Measurements from ENCODE around the gene C1QL4. TPM values are rescaled to one million over a fixed set of nuclear protein-coding genes. Genes with fewer than 3 reads are reported as not detected.

Gene C1QL4
- total and polyA plus RNA-seq, 9 of the 15 experiments (the other 6 are each of a cell fraction or from before 2014, with no cell fraction given): 0.08 to 2.1 (median 0.31) TPM

DNA sequence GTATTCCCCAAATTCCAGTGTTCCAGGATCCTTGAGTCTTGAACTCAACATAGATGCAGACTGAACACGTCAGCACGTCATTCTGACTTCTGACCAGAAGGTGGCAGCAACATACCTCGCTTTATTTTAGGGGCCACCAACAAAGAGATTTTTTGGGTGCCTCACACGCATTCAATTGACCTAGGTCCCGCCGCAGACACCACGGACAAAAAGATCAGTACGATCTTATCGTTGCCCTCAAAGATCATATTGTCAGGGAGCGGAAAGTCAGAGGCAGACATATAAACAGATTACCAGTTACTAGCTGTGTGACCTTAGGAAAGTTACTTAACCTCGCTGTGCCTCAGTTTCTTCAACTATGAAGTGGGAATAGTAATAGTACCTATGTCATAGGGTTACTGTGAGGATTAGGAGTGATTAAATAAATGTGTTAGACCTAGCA lies 48.6 kb downstream of the C1QL4 start (continued):
- TF ChIP-seq EP300 (IDR thresholded peaks at IDR 0.05; ENCODE audit: low read length) (no peak), FOXA1 (IDR thresholded peaks at IDR 0.05; ENCODE audit: borderline replicate concordance) (no peak), BRF1 (IDR thresholded peaks at IDR 0.05; ENCODE audit: borderline replicate concordance, extremely low read depth, insufficient read length) (no peak), ZBTB5 (IDR thresholded peaks at IDR 0.05) (no peak), CBX8 (IDR thresholded peaks at IDR 0.05; ENCODE audit: borderline replicate concordance, extremely low read depth, low read depth, low read length, poor library complexity, severe bottlenecking) (no peak), CBX2 (IDR thresholded peaks at IDR 0.05; ENCODE audit: insufficient read depth, low read length, poor library complexity, severe bottlenecking) (no peak), KAT7 (CRISPR knock-in tag; IDR thresholded peaks at IDR 0.05; ENCODE audit: borderline replicate concordance) (no peak), CTCF (IDR thresholded peaks at IDR 0.05 in 2 of 3, conservative IDR thresholded peaks at IDR 0.05 in 1 of 3; ENCODE audit: insufficient read depth in 2 of 3, low read depth in 1 of 3, low read length in 3 of 3) (peak; percentile 85 to 92 (median 91)), MITF (IDR thresholded peaks at IDR 0.05) (no peak)
- TF ChIP-seq, protein P1, sequence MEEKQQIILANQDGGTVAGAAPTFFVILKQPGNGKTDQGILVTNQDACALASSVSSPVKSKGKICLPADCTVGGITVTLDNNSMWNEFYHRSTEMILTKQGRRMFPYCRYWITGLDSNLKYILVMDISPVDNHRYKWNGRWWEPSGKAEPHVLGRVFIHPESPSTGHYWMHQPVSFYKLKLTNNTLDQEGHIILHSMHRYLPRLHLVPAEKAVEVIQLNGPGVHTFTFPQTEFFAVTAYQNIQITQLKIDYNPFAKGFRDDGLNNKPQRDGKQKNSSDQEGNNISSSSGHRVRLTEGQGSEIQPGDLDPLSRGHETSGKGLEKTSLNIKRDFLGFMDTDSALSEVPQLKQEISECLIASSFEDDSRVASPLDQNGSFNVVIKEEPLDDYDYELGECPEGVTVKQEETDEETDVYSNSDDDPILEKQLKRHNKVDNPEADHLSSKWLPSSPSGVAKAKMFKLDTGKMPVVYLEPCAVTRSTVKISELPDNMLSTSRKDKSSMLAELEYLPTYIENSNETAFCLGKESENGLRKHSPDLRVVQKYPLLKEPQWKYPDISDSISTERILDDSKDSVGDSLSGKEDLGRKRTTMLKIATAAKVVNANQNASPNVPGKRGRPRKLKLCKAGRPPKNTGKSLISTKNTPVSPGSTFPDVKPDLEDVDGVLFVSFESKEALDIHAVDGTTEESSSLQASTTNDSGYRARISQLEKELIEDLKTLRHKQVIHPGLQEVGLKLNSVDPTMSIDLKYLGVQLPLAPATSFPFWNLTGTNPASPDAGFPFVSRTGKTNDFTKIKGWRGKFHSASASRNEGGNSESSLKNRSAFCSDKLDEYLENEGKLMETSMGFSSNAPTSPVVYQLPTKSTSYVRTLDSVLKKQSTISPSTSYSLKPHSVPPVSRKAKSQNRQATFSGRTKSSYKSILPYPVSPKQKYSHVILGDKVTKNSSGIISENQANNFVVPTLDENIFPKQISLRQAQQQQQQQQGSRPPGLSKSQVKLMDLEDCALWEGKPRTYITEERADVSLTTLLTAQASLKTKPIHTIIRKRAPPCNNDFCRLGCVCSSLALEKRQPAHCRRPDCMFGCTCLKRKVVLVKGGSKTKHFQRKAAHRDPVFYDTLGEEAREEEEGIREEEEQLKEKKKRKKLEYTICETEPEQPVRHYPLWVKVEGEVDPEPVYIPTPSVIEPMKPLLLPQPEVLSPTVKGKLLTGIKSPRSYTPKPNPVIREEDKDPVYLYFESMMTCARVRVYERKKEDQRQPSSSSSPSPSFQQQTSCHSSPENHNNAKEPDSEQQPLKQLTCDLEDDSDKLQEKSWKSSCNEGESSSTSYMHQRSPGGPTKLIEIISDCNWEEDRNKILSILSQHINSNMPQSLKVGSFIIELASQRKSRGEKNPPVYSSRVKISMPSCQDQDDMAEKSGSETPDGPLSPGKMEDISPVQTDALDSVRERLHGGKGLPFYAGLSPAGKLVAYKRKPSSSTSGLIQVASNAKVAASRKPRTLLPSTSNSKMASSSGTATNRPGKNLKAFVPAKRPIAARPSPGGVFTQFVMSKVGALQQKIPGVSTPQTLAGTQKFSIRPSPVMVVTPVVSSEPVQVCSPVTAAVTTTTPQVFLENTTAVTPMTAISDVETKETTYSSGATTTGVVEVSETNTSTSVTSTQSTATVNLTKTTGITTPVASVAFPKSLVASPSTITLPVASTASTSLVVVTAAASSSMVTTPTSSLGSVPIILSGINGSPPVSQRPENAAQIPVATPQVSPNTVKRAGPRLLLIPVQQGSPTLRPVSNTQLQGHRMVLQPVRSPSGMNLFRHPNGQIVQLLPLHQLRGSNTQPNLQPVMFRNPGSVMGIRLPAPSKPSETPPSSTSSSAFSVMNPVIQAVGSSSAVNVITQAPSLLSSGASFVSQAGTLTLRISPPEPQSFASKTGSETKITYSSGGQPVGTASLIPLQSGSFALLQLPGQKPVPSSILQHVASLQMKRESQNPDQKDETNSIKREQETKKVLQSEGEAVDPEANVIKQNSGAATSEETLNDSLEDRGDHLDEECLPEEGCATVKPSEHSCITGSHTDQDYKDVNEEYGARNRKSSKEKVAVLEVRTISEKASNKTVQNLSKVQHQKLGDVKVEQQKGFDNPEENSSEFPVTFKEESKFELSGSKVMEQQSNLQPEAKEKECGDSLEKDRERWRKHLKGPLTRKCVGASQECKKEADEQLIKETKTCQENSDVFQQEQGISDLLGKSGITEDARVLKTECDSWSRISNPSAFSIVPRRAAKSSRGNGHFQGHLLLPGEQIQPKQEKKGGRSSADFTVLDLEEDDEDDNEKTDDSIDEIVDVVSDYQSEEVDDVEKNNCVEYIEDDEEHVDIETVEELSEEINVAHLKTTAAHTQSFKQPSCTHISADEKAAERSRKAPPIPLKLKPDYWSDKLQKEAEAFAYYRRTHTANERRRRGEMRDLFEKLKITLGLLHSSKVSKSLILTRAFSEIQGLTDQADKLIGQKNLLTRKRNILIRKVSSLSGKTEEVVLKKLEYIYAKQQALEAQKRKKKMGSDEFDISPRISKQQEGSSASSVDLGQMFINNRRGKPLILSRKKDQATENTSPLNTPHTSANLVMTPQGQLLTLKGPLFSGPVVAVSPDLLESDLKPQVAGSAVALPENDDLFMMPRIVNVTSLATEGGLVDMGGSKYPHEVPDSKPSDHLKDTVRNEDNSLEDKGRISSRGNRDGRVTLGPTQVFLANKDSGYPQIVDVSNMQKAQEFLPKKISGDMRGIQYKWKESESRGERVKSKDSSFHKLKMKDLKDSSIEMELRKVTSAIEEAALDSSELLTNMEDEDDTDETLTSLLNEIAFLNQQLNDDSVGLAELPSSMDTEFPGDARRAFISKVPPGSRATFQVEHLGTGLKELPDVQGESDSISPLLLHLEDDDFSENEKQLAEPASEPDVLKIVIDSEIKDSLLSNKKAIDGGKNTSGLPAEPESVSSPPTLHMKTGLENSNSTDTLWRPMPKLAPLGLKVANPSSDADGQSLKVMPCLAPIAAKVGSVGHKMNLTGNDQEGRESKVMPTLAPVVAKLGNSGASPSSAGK (IDR thresholded peaks at IDR 0.05): no peak; the same call in 1 of the 2 replicates

Data from K562 (cell line).